Stimulated activated CD8-positive, alpha-beta memory T cell treated with anti-CD3 and anti-CD28 coated beads, Interleukin-12 subunit alpha, Interleukin-12 subunit beta, amount 100 ng/mL, for 1 hour (primary cell): Measurements from ENCODE around the gene TXNDC16.
A peak's percentile ranks its signal among the peaks of the same experiment; 100 is the strongest.
"Not testable (repeated sequence)": the region's sequence is repeated elsewhere in the genome, so short reads cannot be mapped to it uniquely, and the experiment has no call there.

Source experiments
- DNase-seq: peaks from one replicate; pipeline ENCODE4 v3.0.0-alpha.2; 2020; ENCODE audit warnings: low read depth

The TXNDC16 gene, protein sequence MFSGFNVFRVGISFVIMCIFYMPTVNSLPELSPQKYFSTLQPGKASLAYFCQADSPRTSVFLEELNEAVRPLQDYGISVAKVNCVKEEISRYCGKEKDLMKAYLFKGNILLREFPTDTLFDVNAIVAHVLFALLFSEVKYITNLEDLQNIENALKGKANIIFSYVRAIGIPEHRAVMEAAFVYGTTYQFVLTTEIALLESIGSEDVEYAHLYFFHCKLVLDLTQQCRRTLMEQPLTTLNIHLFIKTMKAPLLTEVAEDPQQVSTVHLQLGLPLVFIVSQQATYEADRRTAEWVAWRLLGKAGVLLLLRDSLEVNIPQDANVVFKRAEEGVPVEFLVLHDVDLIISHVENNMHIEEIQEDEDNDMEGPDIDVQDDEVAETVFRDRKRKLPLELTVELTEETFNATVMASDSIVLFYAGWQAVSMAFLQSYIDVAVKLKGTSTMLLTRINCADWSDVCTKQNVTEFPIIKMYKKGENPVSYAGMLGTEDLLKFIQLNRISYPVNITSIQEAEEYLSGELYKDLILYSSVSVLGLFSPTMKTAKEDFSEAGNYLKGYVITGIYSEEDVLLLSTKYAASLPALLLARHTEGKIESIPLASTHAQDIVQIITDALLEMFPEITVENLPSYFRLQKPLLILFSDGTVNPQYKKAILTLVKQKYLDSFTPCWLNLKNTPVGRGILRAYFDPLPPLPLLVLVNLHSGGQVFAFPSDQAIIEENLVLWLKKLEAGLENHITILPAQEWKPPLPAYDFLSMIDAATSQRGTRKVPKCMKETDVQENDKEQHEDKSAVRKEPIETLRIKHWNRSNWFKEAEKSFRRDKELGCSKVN

GRCh38 chr14:52552063-52552988 lies at the start of gene TXNDC16, which contains the start of gene GPR137C:
TSS of gene TXNDC16 (minus strand) at chr14:52552505. CDS start at chr14:52543557, 8,948 bp downstream.
TSS of gene GPR137C (plus strand) at chr14:52552836. CDS start at chr14:52553148, 312 bp downstream.
- DNase-seq = peak; percentile 99

DNA sequence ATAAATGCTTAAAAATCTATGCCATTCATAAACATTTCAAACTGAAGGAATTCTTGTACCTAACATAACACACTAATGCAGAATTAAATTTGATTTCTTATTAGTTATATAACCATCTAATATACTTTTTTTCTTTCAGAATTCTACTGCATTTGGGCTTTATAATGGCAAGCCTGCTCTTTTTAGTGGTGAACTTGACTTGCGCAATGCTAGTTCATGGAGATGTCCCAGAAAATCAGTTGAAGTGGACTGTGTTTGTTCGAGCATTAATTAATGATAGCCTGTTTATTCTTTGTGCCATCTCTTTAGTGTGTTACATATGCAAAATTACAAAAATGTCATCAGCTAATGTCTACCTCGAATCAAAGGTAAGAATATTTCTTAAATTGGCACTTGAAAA lies 47.7 kb upstream of the TXNDC16 start:
- no peak for DNase-seq

DNA sequence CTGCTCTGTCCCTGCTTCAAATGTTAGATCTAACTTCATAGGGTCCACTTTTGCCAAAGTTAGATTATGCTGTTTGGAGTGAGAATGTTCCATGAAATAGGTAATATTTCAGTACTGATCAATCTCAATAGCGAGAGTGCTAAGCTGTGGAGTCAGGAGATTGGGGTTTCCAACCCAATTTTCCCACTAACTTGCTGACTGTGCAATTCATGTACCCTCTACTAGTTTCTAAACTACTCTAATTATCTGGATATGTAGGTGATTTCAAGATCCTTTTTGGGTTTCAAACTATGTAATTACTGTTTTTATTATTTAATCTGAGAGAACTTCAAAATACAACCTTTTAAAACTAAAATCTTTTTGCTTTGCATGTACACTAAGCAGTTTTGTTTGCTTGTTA lies 46.3 kb upstream of the TXNDC16 start:
- DNase-seq = no peak

GRCh38 chr14:52596861-52597260 lies 44.6 kb upstream of the TXNDC16 start:
- DNase-seq = no peak

- DNase-seq = no peak
Measured at GRCh38 chr14:52596320-52596719, 44.0 kb upstream of the TXNDC16 start.

GRCh38 chr14:52590318-52590717 lies 38.0 kb upstream of the TXNDC16 start:
- no peak for DNase-seq

- DNase-seq = no peak
Measured at GRCh38 chr14:52589646-52590045, 37.3 kb upstream of the TXNDC16 start.

GRCh38 chr14:52583544-52583943 lies 31.2 kb upstream of the TXNDC16 start:
- no peak for DNase-seq

DNA sequence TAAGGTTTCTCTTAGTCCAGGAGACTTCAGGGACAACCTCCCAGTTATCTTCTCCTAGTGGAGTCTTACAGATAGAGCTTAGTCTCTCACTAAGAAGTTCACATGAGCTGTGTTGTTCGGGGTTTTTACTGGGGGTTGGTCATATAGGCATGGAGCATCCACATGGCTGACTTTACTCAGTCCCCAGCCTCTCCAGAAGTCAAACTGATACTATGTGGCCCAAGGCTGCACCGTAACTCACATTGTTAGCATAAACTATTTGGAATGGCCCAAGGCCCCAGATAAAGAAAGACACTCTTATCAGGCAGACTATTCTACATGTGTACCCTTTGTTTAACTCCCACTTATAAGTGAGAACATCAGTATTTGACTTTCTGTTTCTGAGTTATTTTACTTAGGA lies 23.6 kb upstream of the TXNDC16 start:
- DNase-seq = no peak

GRCh38 chr14:52568454-52568853 lies 16.1 kb upstream of the TXNDC16 start:
- DNase-seq = not testable (repeated sequence)

GRCh38 chr14:52563120-52563519 lies 10.8 kb upstream of the TXNDC16 start:
- DNase-seq = no peak

DNA sequence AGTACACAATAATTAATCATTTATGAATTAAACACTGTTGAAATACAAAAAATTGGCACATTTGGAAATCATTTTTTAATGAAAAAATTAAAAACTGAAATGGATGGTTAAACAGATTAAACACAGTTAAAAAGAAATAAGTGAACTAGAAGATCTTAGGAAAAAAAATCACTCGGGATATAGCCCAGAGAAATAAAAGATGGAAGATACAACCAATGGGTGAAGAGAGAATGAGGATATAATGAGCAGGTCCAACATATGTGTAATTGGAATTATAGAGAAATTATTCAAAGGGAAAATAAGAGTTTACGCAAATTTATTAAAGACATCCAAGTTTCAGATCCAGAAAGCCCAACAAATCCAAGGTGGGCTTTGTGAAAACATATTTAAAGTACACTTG lies 6.4 kb upstream of the TXNDC16 start:
- DNase-seq = no peak

DNA sequence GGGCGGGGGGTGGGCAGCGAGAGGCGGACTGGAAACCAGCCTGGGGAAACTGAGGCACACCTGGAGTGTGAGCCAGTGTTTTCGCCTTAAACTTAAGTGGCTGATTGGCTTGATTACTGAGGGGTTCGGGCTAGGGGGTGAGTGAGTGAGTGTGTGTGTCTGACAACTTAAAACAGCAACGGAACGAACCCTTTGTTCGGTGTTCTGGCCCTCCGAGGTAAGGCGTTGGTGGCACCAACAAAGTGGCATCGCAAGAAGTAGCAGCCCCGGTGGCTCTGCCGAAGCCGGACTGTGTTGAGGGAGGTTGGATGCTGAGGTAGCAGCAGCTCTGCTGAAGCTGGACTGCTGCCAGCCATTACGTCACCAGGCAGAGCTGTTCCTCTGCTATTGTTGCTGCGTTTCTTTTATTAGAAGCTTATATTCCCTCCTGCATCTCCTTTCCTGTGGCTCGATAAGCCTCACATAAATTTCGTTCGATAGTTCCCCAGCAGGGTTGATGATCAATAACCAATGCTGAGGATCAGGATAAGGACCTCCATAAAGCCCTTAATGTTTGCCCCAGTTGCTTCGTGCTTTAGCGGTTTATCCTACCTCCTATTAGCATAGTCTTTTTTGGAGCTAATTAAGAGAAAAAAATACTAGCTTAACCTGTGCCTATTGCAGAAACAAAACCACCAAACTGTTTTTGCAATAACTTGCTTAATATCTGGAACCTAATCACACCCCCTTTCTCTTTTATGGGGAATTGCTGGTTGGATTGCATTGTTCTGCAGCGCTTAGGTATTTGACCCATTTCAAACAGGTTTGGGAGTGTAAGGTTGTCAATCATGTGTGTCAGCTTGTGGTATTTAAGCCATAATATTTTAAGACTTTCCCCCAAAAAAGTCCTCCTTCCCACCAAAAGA lies 1.6 kb upstream of the TXNDC16 start:
- peak; percentile 69 for DNase-seq

GRCh38 chr14:52553002-52553670 lies 831 bp upstream of the TXNDC16 start:
- peak; percentile 13 for DNase-seq

DNA sequence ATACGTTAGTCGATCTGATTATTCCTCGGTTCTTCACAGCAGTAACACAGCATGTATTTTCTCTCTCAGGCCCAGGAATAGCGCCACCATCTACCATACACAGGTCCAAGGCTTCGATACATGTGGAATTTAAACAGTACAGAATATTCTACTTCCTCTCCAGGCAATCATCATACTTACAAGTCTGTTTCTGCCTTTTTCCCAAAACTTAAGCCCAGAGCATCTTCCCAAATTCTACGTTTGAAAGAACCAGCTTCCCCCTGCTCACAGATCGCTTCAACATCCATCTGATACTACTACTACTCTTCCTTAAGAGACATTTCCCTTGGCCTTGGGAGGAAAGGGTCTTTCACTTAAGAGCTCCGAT lies 626 bp downstream of the TXNDC16 start:
- DNase-seq = no peak

DNA sequence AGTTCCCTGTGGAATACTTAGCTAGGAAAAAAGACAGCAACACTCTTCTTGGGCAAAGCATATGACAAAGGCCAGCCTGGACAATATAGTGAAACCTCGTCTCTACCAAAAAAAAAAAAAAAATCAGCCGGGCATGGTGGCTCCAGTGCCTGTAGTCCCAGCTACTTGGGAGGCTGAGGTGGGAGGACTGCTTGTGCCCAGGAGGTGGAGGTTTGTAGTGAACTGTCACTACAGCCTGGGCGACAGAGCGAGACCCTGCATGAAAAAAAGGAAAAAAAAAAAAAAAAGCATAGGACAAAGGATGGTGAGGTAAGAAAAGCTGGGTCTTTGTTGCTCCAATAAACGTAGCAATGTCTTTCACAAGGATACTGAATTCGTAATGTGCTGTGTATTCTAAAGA lies 1.1 kb downstream of the TXNDC16 start:
- DNase-seq = no peak

GRCh38 chr14:52550661-52551060 lies 1.6 kb downstream of the TXNDC16 start:
- no peak for DNase-seq

GRCh38 chr14:52547526-52547925 lies 4.8 kb downstream of the TXNDC16 start:
- no peak for DNase-seq

- no peak for DNase-seq
Measured at GRCh38 chr14:52547027-52547426, 5.3 kb downstream of the TXNDC16 start.

DNA sequence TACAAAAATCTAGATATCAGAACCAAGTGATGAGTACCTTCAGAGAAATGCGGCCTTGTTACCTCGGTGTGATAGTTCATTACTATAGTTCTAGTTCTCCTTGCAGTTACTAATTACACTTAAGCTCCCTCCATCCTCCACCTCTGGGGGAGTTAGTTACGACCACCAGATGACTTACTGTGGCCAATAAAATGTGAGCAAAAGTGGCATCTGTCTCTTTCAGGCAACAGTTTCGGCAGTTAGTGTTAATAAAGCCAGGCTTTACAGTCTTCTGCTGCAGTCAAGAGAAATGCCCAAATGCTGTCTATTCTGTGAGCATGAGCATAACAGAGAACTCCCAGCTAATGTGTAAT lies 6.0 kb downstream of the TXNDC16 start:
- DNase-seq = no peak
